HG03565 (cell line): ENCODE results near the gene ZNF454.

Experiments used
- ATAC-seq: cut with Tn5 transposase; IDR thresholded peaks from one replicate; pipeline ENCODE4 v1.9.1; 2021; ENCODE audit warnings: mild to moderate bottlenecking, moderate library complexity; ENCODE audit not compliant: unreplicated experiment

The ZNF454 gene

DNA sequence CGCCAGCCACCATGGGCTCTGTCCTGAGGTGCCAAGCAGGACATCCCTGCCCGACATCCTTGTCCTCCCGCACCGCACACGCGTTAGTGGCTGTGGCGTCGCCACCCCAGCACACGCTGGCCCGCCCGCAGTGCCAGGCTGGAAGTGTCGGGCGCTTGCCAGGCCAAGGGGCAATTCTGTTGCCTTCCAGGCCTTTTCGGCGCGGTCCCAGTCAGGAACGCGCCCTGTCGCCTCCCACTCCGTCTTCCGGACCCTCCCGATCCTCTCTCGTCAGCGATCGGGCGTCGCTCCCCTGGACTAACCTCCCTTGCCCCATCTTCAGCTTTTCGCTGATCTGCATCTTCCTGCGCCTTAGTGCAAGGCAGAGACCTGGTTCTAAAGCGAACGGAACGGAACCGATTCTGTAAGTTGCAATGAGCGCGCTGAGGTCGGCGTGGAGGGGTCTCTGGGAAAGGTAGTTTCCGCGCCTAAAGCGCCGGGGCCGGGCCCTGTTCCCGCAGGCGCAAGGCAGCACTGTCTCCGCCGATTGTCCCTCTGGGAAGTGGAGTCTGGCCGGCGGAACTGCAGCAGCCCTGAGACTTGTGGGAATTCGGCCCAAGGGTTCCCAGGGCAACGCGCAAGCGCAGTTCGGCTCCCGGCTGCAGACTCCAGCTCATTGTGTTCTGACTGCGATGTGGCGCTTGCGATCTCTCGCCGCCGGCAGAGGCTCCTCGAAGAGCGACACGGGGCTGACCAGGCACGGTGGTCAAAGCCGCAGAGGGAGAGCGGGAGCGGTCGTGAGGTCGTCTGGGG is at the start of gene ZNF454:
Gene ZNF454, plus strand, starts transcription at position 630 of the 792 bp plus-strand sequence. CDS start 1,594 bp downstream, outside the sequence.
- ATAC-seq: no peak

DNA sequence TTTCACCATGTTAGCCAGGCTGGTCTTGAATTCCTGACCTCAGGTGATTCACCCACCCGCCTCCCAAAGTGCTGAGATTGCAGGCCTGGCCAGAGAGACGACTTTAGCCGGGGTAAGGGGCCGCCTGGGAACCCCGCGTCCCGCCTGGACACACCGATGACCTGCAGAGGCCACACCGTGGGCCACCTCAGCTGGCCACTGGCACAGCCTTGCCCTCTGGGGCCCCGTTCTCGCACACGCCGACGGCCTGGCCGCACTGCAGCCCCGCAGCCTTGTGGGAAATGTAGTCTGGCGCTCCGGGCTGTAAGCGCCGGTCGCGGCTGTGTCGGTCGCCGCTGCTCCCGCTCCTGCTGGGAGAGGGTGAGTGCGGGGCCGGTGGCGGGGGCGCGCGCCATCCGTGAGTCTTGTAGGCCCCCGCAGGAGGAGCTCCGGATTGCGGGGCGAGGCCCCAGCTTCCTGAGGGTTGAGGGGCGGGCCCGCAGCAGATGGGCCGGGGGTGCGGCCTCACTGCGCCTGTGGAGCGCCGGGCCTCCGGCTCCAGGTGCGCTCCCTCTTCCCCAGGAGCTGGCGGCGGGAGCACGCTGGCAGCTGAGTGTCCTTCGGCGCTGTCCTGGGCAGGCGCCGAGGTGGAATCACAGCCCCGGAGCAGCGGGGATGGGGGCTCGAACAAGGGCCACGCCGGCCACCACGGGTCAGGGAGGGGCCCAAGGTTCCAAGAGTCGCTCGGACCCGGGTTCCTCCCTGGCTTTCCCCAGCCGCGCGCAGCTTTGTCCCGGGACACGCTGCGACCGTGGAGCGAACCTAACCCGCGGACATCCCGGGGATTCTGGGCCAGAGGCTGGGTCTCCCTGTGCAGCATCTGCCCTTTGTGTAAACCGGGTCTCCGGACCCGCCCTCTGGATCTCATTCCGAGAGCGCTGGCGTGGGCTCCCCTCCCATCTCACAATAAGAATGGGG is 45.1 kb upstream of the ZNF454 start, which contains the start of gene ZFP2:
Gene ZFP2, plus strand, starts transcription at position 299 of the 957 bp plus-strand sequence. CDS start 35,401 bp downstream, outside the sequence.
- no peak for ATAC-seq

DNA sequence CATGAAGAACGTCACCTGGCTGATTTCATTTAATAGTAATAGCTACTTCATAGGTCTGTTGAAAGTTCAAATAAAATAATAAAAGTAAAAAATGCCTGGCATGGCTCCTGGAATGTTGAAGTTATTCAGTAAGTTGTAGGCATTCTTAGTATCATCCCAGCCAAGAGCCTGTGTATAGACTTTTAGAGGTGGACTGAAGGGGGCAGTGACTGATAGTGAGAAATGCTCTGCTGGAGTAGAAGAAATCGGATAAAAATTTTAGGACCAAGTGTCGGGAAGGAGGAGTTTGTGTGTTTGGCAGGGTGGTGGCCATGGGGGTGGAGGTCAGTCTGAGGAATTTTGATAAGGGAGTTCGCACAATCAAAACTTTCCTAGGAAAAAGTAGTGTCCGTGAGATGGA is 41.7 kb upstream of the ZNF454 start:
- ATAC-seq: no peak

DNA sequence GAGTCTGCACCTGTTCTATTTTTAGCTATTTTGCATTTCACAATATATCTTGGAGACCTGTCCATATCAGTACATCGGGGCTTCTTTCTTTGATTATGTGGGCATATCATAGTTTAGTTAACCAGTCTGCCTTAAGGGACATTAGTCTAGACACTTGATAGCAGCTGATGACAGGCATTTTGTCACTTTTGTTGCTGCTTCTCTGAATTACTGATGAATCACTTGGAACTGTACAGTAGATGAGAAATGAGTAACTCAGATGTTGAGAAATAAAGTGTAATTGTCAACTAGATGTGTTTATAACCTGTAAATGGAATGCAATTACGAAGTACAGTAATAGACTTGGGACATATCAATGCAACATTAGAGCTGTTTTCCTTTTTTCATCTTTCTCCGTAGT is 38.1 kb upstream of the ZNF454 start:
- ATAC-seq: no peak

DNA sequence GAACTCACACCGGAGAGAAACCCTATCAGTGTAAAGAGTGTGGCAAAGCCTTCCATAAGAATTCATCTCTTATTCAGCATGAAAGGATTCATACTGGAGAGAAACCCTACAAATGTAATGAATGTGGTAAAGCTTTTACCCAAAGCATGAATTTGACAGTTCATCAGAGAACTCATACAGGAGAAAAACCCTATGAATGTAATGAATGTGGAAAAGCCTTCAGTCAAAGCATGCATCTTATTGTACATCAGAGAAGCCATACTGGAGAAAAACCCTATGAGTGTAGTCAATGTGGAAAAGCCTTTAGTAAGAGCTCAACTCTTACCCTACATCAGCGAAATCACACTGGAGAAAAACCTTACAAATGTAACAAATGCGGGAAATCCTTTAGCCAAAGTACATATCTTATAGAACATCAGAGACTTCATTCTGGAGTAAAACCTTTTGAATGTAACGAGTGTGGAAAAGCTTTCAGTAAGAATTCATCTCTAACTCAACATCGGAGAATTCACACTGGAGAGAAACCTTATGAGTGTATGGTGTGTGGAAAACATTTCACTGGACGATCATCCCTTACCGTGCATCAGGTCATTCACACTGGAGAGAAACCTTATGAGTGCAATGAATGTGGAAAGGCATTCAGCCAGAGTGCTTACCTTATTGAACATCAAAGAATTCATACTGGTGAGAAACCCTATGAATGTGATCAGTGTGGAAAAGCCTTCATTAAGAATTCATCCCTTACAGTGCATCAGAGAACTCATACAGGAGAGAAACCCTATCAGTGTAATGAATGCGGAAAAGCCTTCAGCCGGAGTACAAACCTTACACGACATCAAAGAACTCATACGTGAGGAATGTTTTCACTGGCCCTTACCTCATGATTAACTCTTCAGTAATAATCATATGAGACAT is 8.9 kb upstream of the ZNF454 start:
- ATAC-seq: no peak

DNA sequence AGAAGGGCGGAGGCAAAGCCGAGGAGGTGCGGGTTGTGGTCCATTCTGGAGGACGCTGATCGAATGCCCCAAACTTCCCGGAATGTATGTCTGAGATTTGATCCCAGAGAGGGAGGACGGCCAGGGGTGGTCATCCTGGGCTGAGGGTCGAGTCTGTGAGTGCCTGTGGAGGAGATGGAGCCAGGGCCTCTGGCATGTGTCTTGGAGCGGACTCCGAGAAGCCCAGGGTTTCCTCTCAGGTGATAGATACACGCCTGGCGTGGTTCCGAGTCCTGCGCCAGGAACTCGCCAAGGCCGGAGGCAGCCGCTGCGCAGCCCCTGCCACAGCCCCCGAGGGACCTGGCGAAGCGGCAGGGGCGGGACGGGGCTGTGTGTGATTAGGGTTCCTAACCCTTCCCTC is 363 bp downstream of the ZNF454 start:
- ATAC-seq: no peak

DNA sequence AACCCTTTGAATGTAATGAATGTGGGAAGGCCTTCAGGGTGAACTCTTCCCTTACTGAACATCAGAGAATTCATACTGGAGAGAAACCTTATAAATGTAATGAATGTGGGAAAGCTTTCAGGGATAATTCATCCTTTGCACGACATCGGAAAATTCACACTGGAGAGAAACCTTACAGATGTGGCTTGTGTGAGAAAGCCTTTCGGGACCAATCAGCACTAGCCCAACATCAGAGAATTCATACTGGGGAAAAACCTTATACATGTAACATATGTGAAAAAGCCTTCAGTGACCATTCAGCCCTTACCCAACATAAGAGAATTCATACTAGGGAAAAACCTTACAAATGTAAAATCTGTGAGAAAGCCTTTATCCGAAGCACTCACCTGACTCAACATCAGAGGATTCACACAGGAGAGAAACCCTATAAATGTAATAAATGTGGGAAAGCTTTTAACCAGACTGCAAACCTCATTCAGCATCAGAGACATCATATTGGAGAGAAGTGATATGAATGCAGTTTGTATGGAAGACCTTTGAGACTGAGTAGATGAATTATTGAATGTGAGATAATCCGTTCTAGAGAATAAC is 24.6 kb downstream of the ZNF454 start:
- ATAC-seq: no peak

DNA sequence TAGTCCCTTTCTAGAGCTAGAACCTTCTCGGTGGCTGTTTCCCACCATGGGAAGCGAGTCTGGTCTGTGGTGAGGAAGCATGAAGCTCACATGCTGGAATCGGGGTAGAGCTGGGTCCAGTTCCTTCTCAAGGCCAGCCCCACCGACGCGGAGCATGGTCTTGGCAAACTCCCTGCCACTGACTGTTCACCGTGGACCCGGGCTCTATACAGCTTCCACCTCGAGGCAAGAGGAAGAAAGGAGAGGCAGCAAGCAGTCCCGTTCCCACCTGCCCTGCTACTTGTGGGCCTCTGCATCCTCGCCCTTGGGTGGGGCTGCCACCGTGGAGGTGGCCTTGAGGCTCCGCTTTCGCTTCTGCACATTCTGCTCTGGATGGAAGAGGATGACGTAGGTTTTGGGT is 40.4 kb downstream of the ZNF454 start:
- no peak for ATAC-seq

DNA sequence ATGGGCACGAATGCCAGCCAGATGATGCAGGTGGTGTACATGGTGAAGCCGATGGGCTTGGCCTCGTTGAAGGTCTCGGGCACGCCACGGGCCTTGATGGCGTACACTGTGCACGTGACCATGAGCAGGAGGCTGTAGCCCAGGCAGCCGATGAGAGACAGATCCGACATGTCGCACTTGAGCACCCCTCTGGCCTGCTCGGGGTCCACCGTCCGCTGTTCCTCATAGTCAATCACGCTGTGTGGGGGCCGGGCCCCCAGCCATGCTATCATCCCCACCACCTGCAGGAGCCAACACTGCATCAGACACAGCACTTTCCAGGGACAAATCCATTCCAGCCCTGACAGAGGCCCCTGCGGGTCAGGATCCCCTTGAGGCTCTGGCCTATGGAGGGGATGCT is 41.9 kb downstream of the ZNF454 start:
- no peak for ATAC-seq

DNA sequence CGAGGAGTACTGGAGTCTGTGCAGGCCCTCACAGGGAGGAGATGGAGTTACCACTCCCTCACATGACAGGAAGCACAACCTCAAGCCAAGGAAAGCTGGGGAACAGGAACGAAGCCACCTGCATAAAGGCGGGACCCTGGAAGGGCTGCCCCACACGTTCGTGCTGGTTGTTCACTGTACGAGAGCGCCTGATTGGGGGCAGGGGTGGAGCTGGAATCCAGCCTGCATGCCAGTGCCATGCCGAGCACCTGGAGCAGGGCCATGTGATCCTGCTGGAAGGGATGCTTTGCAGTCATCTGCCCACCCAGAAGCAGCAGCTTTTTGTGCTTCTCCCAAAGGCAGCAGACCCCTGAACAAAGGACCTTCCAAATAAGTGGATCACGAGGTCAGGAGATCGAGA is 42.7 kb downstream of the ZNF454 start:
- no peak for ATAC-seq

DNA sequence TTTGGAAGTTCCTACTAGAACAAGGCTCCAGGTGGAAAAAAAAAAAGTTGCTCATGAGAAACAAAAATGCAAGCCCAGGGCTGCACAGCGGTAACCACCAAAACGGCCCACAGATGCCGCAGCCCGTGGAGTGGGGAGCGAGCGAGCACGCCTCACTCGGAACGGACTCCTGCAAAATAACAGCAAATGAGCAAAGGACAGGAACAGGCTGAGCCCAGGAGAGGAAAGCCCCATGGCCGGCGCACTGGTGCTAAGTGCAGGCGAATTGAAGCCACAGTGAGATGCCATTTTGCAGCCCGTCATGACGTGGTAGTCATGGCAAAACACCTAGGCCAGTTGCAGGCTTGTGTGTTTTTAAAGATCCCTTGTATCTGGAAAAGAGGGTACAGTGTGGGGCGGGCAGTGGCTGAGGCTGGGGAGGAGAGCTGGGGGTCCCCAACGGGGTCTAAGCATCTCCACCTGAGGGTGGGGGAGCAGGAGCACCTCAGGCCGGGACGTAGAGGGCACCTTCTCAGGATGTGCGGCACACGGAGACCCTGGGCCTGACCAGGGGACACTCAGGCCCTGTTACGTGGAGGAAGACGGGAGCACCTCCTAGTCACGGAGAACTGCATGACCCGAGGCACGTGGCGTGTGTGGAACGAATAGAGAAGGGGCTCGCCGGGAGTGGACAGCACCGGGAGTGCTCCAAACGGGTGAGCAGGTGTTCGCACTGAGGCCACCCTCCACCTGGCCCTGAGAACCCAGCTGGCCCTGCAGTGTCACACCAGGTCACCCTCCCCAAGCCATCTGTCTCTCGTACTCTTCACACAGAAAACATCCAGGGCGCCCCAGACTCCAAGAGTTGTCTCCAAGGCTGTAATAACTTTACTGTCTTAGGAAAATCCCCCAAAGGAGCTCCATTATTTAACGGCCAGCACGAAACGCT is 43.4 kb downstream of the ZNF454 start:
- ATAC-seq: no peak

DNA sequence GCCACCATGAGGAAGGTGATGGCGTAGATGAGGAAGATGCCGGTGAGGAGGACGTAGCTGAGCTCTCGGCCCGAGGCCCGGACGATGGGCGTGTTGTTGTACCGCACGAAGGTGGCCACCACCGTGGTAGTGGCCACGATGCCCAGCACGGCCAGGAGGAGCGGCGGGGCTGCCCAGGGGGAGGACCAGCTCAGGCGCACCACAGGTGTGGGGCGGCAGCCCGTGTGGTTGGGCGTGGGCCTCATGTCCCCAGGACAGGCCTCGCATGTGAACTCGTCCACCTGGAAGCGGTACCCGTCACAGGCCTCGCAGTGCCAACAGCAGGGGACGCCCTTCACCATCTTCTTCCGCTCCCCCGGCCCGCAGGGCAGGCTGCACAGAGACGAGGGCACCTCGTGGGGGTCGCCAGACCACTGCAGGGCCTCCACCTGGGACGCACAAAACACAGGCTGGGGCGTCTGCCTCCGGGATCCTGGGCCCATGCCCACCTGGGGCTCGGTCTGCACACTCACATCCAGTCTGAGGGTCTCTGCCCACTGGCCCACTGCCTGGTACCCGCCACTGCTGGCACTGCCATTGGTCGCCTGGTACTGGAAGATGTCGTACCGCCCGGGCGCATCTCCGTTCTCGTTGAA is 45.4 kb downstream of the ZNF454 start:
- ATAC-seq: no peak

DNA sequence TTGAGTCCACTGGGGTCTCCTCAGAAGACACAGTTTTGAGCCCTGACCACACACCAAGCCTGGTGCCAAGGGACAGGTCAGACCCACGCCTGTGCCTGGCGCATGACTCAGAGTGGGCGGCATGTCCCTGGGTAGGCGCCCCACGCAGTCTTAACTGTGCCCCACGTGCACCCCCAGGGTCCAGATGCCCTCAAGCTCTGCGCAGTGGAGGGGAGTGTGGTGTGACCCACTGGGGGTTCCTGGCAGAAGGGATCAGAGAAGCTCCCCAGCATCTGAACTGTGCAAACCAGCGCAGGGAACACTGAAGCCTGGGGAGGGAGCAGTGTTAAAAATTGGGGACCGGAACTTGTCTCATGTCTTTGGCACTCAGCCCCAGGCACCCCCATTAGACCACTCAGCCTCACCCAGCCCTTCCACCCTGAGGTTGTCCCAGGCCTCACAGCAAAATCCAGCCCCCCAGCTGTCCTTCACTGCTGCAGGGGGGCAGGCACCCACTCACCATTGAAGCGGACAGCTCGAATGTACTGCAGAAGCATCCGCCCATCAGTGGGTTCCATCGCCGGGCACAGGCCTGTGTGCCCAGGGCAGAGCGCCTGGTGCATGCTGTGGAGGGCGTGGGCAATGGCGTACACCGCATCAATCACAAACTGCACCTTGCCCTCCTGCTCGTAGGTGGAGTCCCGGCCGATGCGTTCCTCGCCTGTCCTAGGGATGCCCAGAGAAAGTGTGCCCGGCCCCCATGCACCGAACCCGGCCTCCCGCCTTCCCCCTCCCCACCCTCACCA is 47.6 kb downstream of the ZNF454 start:
- no peak for ATAC-seq

DNA sequence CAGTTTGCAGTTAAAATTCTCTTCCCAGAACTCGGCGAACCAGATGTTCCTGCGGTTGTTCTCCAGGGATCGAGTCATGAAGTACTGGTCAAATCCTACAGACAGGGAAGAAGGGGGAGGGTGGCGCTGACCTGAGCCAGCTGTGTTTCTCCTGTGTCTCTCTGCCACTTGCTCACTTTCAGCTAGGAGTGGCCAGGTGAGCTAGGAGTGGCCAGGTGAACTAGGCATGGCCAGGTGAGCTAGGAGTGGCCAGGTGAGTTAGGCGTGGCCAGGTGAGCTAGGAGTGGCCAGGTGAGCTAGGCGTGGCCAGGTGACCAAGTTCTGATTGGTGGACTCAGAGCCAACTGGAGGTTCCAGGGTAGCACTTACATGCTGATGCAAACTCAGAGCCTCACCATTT is 48.3 kb downstream of the ZNF454 start:
- ATAC-seq: no peak

DNA sequence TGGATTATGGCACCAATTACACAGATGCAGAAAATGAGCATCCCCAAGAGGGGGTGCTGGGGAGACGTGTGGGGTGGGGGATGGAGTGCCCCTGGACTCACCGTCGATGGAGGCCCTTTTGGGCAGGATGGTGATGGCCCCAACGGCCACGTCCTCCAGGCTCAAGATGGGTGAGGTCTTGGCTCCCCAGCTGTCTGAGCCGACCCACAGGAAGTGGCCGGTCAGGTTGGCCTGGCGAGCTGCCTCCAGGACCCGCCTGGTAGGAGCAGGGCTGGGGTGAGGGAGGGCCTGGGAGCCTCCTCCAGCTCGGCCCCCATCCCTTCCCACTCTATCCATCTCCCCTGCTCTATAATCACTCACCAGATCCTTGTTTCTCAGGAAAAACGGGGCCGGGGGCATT is 49.5 kb downstream of the ZNF454 start:
- no peak for ATAC-seq

DNA sequence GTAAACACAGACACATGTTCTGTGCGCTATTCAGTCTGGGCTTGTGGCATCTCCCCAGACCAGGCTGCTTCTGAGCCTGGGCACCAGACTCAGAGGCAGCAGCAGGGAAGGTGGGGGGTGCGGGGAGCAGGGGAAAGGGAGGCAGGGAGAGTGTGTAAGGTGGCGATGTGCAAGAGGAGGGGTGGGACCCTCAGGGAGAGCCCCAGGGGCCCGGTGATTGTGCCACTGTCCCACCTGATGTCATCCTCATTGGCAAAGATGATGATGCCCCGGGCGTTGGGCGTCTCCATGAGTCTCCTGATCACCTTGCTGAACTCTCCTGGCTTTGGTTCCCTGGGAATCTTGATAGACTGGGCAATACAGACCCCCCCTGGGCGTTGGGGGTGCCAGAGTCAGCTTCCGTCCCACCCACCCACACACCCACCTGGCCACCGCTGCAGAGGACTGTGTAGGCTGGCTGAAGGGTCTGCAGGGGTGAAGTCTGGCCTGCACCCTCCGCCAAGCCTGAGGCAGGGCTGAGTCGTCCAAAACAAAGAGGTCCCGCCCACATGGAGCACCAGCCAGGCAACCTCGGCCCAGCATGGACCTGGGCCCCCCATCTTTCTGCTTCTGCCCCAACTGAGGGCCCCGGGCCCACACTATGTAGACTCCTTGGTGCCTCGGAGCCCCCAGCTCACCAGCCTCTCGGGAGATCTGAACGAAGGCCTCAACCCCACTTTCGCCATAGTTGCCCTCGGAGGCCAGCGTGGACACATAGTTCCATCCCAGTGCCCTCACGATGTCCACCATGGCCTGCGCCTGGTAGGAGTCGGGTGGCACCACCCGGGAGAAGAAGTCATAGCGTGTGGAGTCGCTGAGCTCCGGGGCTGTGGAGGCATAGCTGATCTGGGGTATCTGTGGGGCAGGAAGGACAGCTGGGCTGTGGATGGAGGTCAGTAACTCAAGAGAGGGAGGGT is 50.5 kb downstream of the ZNF454 start:
- ATAC-seq: no peak
